ENCODE results near the gene FTCD. TPM values are rescaled to one million over a fixed set of nuclear protein-coding genes. Genes with fewer than 3 reads are reported as not detected.

Gene FTCD
- total and polyA plus RNA-seq, 2 of the 8 experiments (the other 6 are each of a cell fraction or from before 2014, with no cell fraction given), result 3.3 to 4.9 TPM

DNA sequence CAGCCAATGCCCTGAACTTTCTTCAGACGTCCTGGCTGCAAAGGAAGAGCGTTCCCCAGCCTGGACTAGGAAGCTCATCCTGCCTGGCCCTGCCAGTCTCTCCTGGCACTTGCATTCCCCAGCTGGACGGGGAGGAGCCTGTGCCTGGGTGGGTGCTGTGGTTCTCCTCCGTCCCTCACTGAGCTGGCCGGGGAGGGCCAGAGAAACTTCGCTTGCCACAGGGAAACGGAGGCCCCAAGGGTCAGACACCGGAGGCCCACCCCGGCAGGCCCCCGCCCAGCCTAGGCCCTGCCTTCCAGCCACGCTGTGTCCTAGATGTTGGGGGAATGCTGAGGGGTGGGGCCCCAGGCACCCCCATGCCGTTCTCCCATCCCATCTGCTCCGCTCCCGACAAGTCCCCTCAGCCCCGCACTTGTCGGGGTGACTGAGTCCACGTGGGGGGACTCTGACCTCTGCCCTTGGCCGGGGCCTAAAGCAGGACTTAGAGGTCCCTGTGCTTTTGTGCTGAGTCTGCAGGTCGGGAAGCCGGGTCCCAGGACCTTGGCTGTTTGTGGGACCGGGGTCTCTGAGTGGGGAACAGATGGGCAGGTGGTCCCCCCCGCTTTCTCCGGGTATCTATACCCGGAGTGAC is 4.8 kb downstream of the FTCD start:
- no peak overlapping the region for H3K23ac ChIP-seq (ENCODE audit: insufficient read length)
- no peak overlapping the region for H2BK120ac ChIP-seq (replicated peaks; ENCODE audit: low read depth, low read length)
- no peak overlapping the region for H3K4me3 ChIP-seq (ENCODE audit: extremely low read depth in 1 of 4, insufficient read depth in 2 of 4, low read depth in 3 of 4, low read length in 4 of 4)
- H3K23me2 ChIP-seq (ENCODE audit: low read depth, low read length), result no peaks in the 10 kb centered on the region
- H3K9ac ChIP-seq (replicated peaks in 1 of 4; ENCODE audit: extremely low read depth in 1 of 4, low read depth in 3 of 4, low read length in 3 of 4), result no peak overlapping the region
- ChIA-PET CTCF (ENCODE audit: partially characterized antibody) (interaction anchor here (0.8 to 1.5 kb wide), 3 partner anchors 12 to 180 kb away, joined by 3 to 7 read pairs (median 3); no protein-coding TSS in a partner anchor), POLR2A (ENCODE audit: partially characterized antibody) (interaction anchor here (3.5 kb wide), 1 partner anchor 8 kb away, joined by 12 read pairs; no protein-coding TSS in a partner anchor)
- no peak overlapping the region for H2AK5ac ChIP-seq (ENCODE audit: low read depth, low read length)
- H2BK5ac ChIP-seq (ENCODE audit: low read depth, low read length), result peak overlapping the region; percentile 9; the same call in 1 of the 2 replicates
- DNase-seq (ENCODE audit: low read depth in 1 of 2, low spot score in 2 of 2) (no peak), FAIRE-seq (no peak)
- peaks cover 0 to 24% (median 15%) of the 10 kb centered on the region in 4 experiments; a peak in 5 of 7 replicates for H3K4me1 ChIP-seq (replicated peaks in 1 of 4; ENCODE audit: control insufficient read depth in 3 of 4, insufficient read depth in 4 of 4, low read length in 3 of 4)
- no peak overlapping the region; the same call in 1 of the 2 replicates for H3K27ac ChIP-seq (ENCODE audit: low read depth, low read length)
- H4K20me1 ChIP-seq (replicated peaks in 1 of 2; ENCODE audit: control insufficient read depth in 1 of 2, insufficient read depth in 2 of 2, low read length in 2 of 2), result no peaks in the 10 kb centered on the region
- H4K91ac ChIP-seq (replicated peaks; ENCODE audit: insufficient read length, low read length), result peak overlapping the region; percentile 81
- H2AFZ ChIP-seq (ENCODE audit: low read length), result no peak overlapping the region
- H3K79me1 ChIP-seq (ENCODE audit: low read depth, low read length), result no peaks in the 10 kb centered on the region
- no peak overlapping the region for H3K4me2 ChIP-seq (ENCODE audit: insufficient read depth in 1 of 2, low read depth in 2 of 2, low read length in 2 of 2)
- no peak overlapping the region for H4K5ac ChIP-seq (ENCODE audit: insufficient read length, low read depth, low read length)
- TF ChIP-seq NANOG (IDR thresholded peaks at IDR 0.05; ENCODE audit: insufficient read depth, low read depth, low read length, poor library complexity, severe bottlenecking) (no peak), RAD21 (IDR thresholded peaks at IDR 0.05 in 1 of 2, conservative IDR thresholded peaks at IDR 0.05 in 1 of 2; ENCODE audit: low read depth in 2 of 2, low read length in 2 of 2) (no peak), EZH2 (IDR thresholded peaks at IDR 0.05; ENCODE audit: low read depth, low read length, severe bottlenecking) (no peak), SIN3A (conservative IDR thresholded peaks at IDR 0.05 in 1 of 2, IDR thresholded peaks at IDR 0.05 in 1 of 2; ENCODE audit: low read depth in 1 of 2, low read length in 2 of 2) (no peak), TBP (IDR thresholded peaks at IDR 0.05; ENCODE audit: low read depth, low read length) (no peak), TAF1 (IDR thresholded peaks at IDR 0.05; ENCODE audit: low read depth, low read length) (no peak), GTF2F1 (IDR thresholded peaks at IDR 0.05; ENCODE audit: borderline replicate concordance, low read depth, low read length) (no peak), ZNF274 (IDR thresholded peaks at IDR 0.05; ENCODE audit: borderline replicate concordance, extremely low read depth, low read length) (no peak)
- TF ChIP-seq, protein P1, sequence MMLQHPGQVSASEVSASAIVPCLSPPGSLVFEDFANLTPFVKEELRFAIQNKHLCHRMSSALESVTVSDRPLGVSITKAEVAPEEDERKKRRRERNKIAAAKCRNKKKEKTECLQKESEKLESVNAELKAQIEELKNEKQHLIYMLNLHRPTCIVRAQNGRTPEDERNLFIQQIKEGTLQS (IDR thresholded peaks at IDR 0.05; ENCODE audit: insufficient read depth, low read depth, low read length), result no peak
- no peaks in the 10 kb centered on the region for H3K27me3 ChIP-seq (replicated peaks in 1 of 4; ENCODE audit: control insufficient read depth in 3 of 4, extremely low read depth in 1 of 4, insufficient read depth in 3 of 4, low read length in 3 of 4)
- 93% methylated on average over 21 of the region's 24 CpGs; no CpG with 5 or more reads in 1 of the 2 experiments for WGBS, 2 experiments (ENCODE audit: extremely low coverage in 1 of 2, insufficient coverage in 1 of 2, insufficient read length in 1 of 2, insufficient replicate concordance in 2 of 2, low coverage in 1 of 2, low lambda C conversion rate in 2 of 2, missing lambda C conversion rate in 1 of 2)
- H3K56ac ChIP-seq (replicated peaks; ENCODE audit: insufficient read length, low read depth, low read length), result no peak overlapping the region
- no peaks in the 10 kb centered on the region for H3K9me3 ChIP-seq (ENCODE audit: insufficient read depth in 2 of 2, low read depth in 1 of 2, low read length in 1 of 2)
- 0 out of 2 replicates have a peak overlapping the region, but pooled peaks have one; percentile 33 for H2BK12ac ChIP-seq (ENCODE audit: low read depth, low read length)
- H3K18ac ChIP-seq (ENCODE audit: extremely low read depth, low read length), result no peak overlapping the region
- peak overlapping the region; percentile 52 for H4K8ac ChIP-seq (ENCODE audit: extremely low read depth, insufficient read depth, low read length)
- no peaks in the 10 kb centered on the region for H3K36me3 ChIP-seq (ENCODE audit: control insufficient read depth in 2 of 4, insufficient read depth in 4 of 4, low read length in 3 of 4)
- no peaks in the 10 kb centered on the region for H3K79me2 ChIP-seq (ENCODE audit: control insufficient read depth in 1 of 2, insufficient read depth in 2 of 2, low read length in 2 of 2)
- no peak overlapping the region for H2BK20ac ChIP-seq (ENCODE audit: low read length)
- H2BK15ac ChIP-seq (ENCODE audit: low read length), result 0 out of 2 replicates have a peak overlapping the region, but pooled peaks have one; percentile 8
- no peak overlapping the region for H3K4ac ChIP-seq (replicated peaks; ENCODE audit: insufficient read length, low read depth, low read length)
- no peak overlapping the region for H3K14ac ChIP-seq (ENCODE audit: insufficient read length)

Data from H1 (cell line).